HG02763 (cell line): Measurements from ENCODE around the gene EIF1AX.
"Not testable (repeated sequence)": the region's sequence is repeated elsewhere in the genome, so short reads cannot be mapped to it uniquely, and the experiment has no call there.

Experiments
- ATAC-seq: cut with Tn5 transposase; IDR thresholded peaks from one replicate; pipeline ENCODE4 v1.9.1; 2021; ENCODE audit warnings: mild to moderate bottlenecking, moderate library complexity; ENCODE audit not compliant: unreplicated experiment

EIF1AX gene, protein sequence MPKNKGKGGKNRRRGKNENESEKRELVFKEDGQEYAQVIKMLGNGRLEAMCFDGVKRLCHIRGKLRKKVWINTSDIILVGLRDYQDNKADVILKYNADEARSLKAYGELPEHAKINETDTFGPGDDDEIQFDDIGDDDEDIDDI

DNA sequence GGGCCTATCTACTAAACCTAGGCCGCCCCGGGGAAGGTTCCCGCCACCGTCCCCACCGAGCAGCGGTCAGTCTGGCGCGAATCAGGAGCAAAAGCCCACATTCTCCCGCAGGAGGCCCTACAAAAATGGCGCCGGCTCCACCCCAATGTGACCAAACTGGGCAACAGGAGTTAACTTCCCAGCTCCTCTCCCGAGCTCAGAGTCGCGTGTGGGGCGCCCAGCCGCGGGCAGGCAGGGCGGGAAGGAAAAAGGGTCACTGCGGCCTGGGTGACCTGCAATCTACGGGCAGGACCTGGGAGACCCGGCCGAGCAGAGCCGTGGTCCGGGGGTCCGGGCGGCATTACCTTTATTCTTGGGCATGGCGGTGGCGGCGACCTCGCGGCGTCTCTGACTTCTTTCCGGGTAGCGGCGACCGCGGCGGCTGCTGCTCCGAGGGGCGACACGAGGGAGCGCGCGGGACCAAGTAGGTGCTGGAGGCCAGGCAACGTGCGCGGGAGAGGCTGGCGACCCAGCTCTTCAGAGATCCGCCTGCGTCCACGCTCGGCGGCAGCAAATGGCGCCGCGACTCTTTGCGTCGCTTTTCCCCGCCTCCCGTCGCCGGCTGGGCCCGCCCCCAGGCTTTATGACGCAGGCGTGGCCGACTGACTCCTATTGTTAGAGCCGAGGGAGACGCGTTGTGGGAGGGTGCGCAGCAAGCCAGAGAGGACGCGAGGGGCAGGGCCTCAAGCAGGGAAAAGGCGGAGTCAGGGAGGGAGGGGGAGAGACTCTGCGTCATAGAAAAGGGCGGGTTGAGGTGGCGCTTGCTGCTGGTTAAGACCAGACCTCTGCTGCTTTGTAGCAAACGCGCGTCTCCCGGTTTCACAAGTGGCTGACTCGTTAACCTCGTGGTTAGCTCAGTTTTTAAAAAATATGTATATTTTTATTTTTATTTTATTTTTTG lies at the start of gene EIF1AX:
TSS of gene EIF1AX (minus strand) at position 558 of the 940 bp plus-strand sequence. CDS start at position 360, 198 bp downstream.
- ATAC-seq: peak; percentile 99

DNA sequence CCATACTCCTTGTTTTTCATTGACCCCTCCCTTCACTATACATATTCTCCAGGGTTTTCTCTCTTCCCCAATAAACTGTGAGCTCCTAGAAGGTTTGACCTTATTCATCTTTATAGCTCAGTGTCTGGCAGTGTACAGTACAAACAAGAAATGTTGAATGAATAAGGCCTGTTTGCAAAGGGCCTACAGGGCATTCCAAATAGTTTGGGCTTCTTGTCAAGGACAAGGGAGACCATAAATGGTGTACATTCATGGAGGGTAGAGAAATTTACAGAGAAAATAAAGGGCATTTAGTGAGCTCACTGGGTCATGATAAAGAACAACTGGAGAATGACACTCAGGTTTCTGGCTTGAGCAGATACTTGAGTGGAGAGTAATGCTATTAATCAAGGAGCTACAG lies 47.5 kb upstream of the EIF1AX start:
- ATAC-seq: no peak

DNA sequence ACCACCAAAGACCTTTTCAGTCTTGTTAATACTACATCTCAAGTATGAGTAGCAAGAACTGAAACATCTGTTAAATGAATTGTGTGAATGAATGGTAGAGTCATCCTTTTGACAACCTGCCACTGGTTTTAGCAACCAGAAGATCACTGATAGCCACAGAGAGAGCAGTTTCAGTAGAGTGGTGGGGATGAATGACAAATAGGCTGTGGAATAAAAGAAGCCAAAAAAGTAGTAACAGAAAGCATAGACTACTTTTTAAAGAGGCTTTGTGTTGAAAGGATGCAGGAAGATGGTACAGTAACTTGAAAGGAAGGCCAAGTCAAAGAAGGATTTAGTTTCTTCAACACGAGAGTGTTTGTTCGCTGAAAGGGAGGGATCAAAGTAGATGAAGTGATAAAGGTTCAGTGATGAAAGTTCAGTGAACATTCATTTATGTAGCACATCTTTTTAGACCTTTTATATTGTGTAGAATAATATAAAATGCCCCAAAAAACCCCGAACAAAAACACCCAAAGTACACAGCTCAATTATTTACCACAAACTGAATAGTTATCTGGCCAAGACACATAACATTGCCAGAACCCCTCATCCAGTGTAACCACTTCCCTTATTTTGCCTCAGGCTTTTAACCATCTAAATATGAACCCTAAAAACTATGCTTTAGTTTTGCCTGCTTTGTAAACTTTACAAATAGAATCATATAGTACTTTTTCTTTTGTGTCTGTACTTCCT lies 40.1 kb upstream of the EIF1AX start:
- no peak for ATAC-seq

DNA sequence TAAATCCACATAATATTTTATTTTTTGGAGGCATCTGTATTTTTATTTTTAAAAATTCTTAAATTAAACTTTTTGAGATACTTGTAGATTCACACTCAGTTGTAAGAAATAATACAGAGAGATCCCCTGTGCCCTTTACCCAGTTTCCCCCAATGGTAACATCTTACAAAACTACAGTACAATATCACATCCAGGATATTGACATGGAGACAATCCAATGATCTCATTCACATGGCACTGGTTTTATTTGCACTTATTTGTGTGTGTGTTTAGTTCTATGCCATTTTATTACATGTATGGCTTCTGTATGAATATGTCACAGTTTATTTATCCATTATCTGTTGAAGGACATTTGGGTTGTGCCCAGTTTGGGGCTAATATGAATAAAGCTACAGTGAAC lies 35.5 kb upstream of the EIF1AX start:
- no peak for ATAC-seq

DNA sequence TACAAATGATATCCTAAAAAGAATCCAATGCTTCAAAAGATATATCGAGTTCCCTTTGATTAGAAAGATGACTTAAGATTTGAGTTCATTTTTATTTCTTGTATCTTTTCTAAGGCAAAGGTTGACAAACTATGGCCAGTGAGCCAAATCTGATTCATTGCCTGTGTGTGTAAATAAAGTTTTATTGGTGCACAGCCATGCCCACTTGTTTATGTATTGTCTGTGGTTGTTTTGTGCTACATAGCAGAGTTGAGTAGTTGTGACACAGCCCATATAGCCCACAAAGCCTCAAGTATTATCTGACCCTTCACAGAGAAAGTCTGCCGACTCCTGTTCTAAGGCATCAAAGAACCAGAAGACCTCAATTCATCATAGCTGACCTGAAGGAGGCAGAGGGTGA lies 32.2 kb upstream of the EIF1AX start:
- ATAC-seq: no peak

DNA sequence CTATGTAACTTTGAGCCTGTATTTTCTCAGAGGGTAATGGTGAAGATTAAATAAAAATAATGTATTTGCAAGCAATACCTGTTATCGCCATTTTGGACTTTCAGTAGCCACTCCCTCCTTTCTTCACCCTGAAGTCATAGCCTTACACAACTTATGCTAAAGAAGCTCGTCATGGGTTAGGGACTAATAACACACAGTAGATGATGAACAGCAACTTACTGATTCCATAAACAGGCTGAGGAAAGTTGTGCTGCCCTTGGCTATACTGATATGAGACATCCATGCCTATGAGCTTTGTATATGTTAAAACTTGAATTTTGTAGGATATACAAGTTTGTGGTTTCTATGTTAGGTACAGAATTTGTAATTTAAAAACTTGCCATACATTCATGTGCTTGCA lies 31.7 kb upstream of the EIF1AX start:
- no peak for ATAC-seq

GRCh38 chrX:20171887-20172286 lies 30.2 kb upstream of the EIF1AX start:
- ATAC-seq: no peak

GRCh38 chrX:20162516-20162915 lies 20.9 kb upstream of the EIF1AX start:
- ATAC-seq: not testable (repeated sequence)

DNA sequence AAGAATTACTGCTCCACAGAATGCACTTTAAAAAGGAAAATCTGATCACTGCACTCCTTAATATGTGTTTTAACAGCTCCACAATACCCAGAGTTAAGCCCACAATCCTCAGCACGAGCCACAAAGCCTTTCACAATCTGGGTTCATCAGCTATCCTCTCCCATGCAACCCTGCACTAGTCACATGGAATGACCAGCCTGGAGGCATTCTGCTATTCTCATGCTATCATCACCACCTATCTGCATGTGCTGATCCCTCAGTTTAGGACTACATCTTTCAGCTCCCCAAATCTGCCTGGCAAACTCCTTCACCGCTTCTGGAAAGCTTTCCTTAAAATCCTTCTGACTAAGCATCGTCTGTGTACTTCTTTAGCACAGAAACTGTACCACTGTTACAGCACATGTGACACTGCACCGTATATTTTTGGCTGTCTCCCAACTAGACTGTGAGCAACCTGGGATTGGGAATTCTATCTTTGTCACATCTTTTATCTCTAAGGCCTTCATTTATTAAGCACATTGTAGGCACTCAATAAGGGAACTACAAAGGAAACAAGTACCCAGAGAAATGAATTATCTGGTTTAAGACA lies 18.3 kb upstream of the EIF1AX start:
- no peak for ATAC-seq

DNA sequence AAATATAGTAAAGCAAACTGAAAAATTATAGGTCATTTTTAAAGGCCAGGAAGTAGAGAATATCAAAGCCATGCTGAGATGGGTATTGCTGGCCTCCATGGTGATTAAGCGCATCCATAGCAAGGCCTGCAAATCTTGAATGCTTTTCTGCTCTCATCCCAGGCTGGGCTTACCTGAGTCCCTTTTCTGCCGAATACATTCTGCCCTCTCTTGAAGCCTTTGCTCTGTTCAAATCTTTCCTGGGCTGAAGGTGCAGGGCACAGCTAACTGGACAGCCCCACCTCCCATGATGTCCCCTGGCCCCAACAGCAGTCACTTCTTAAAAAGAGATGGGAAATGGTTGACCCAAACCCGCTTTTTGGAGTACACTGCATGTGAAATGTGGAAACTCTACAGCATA lies 10.1 kb upstream of the EIF1AX start:
- no peak for ATAC-seq

DNA sequence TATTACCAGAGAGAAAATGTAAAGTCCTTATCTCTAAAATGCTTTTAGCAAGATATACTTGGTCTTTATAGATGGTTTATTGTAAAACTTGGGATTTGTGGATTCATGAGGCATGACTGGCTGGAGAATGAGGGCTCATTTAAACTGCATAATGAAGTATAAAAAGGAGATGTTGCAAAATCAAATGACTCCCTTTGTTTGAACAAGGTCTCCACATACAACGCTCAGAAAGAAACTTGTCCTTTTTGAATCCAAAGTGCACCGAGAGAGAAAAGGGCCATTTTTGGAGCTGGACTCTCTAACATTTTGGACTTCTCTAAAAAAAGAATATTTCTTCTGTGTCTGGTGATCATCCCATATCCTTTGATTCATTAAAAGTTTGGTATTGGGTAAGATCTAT lies 7.7 kb upstream of the EIF1AX start:
- no peak for ATAC-seq

GRCh38 chrX:20147561-20147960 lies 5.9 kb upstream of the EIF1AX start:
- ATAC-seq: no peak

DNA sequence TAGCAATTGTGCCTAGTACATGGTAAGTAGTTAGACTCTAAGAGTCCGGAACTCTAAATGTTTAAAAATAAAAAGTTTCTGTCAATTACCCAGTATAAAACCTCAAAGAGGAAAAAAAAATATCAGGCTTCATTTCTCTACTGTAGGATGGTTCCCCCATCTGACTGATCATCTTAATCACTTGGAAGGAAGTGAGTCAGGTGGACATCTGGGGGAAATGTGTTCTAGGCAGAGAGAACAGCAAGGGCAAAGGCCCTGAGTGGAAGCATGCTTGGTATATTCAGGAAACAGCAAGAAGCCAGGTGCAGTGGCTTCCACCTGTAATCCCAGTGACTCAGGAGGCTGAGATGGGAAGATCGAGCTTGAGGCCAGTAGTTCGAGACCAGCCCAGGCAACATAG lies 2.9 kb upstream of the EIF1AX start:
- ATAC-seq: no peak

DNA sequence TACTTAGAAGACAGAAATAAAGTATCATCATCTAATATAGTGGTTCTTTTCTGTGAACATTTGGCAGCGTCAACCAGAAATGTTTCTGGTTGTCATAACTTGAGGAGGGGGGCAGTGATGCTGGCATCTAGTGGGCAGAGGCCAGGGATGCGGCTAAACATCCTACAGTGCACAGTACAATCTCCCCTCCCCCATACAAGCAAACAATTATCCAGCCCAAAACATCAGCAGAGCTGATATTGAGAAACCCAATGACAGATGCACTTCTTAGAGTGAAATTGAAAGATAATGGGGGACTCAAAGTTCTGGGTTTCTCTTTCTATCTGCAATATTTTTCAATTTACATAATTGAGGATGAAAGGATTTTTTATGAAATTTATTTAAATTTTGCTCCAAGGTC lies 1.9 kb upstream of the EIF1AX start:
- no peak for ATAC-seq

DNA sequence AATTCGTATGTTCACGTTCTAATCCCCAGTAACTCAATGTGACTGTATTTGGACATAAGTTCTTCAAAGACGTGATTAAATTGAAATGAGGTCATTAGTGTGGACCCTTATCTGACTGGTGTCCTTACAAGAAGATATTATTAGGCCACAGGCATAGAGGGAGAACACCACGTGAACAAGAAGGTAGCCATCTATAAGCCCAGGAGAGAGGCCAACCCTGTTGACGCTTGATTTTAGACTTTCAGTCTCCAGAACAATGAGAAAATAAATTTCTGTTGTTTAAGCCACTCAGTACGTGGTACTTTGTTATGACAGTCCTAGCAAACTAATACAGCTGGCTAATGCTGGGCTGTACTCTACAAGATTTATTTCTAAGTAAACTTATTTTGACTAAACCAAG lies 1.5 kb upstream of the EIF1AX start:
- ATAC-seq: no peak

GRCh38 chrX:20140420-20140819 lies 1.2 kb downstream of the EIF1AX start:
- no peak for ATAC-seq

DNA sequence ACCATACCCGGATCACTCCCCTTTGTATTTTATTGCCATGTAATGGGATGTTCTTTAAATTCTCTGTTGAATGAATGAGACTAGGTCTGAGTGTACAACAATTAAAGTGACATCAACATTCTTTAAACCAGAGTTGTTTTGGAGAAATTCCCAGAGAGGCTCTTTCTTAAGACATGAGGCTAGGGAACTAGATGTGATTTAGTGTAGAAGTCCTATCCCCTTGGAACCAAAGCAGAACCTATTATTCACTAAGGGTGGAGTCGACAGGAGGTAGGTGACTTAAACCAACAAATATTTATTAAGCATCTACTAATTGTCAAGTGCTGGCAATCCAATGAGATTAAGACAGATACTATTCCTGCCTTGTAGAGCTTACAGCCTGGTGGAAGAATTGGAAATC lies 1.7 kb downstream of the EIF1AX start:
- ATAC-seq: no peak

DNA sequence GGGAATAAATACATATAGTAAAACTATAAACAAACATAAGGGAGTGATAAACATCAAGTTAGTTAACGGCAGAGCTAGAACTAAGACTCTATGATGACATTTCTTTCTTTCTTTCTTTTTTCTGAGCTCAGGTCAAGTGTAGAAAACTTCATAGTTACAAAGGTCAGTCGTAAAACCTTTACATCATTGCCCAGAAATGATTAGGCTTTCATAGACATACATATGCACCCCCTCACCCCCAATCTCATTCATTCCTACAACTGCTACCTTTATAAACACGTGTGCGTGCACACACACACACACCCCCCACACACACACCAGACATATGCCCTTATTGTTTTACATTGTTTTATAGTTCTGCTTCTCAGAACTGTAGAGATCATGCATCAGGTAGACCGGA lies 5.7 kb downstream of the EIF1AX start:
- no peak for ATAC-seq

- ATAC-seq: no peak
Observed at GRCh38 chrX:20132666-20133065, 9.0 kb downstream of the EIF1AX start.

- ATAC-seq: no peak
Observed at GRCh38 chrX:20130357-20130756, 11.3 kb downstream of the EIF1AX start.

DNA sequence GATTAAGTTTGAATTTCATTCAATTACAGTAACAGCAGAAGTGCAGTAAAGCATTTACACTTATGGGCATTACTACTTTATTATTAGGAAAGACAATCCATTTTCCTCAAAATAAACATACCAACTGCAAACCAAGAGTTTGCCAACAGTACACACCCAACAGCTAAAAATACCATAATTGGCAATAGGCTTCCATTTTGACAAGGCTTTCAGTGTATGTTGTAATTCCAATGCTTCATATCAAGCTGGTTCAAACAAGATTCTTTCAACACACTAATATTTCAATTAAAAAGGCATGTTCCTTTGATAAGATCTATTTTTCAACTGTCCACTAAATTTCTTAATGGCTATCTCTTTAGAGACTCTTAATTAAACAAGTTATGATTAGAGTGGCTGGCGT lies 12.1 kb downstream of the EIF1AX start:
- ATAC-seq: no peak
